ENCODE data around the gene LPP.

LPP gene

GRCh38 chr3:188522115-188522514 lies 368.2 kb downstream of the LPP start:
- Histone ChIP-seq H3K4me3 (ENCODE audit: low read length) (no peak overlapping the region), H4K20me1 (ENCODE audit: control insufficient read depth, insufficient read depth, low read depth, low read length) (no peaks in the 10 kb centered on the region), H3F3A (ENCODE audit: control insufficient read depth, insufficient read depth) (no peaks in the 10 kb centered on the region), H3K9me3 (ENCODE audit: control insufficient read depth, insufficient read depth, low read length) (no peaks in the 10 kb centered on the region), H3K36me3 (ENCODE audit: control insufficient read depth, low read length) (peaks cover 4% of the 10 kb centered on the region), H3K4me2 (ENCODE audit: low read length) (no peak overlapping the region), H3K27me3 (ENCODE audit: control insufficient read depth, low read length) (no peaks in the 10 kb centered on the region), H3K4me1 (ENCODE audit: control insufficient read depth, low read length) (peaks cover 5% of the 10 kb centered on the region), H3K79me2 (ENCODE audit: control insufficient read depth, low read length) (no peaks in the 10 kb centered on the region), H3K27ac (ENCODE audit: low read depth, low read length) (no peak overlapping the region), H3K9me2 (replicated peaks; ENCODE audit: control insufficient read depth, low read length) (no peaks in the 10 kb centered on the region)
- TF ChIP-seq EZH2phosphoT487 (IDR thresholded peaks at IDR 0.05; ENCODE audit: borderline replicate concordance, low read length) (no peak), CTCF (IDR thresholded peaks at IDR 0.05; ENCODE audit: low read depth, low read length, poor library complexity, severe bottlenecking) (no peak)

GRCh38 chr3:188523291-188523690 lies 369.3 kb downstream of the LPP start:
- H4K20me1 ChIP-seq (ENCODE audit: control insufficient read depth, insufficient read depth, low read depth, low read length), result no peaks in the 10 kb centered on the region
- no peaks in the 10 kb centered on the region for H3K27me3 ChIP-seq (ENCODE audit: control insufficient read depth, low read length)
- no peak overlapping the region for H3K4me2 ChIP-seq (ENCODE audit: low read length)
- no peaks in the 10 kb centered on the region for H3F3A ChIP-seq (ENCODE audit: control insufficient read depth, insufficient read depth)
- no peak overlapping the region for H3K27ac ChIP-seq (ENCODE audit: low read depth, low read length)
- TF ChIP-seq CTCF (IDR thresholded peaks at IDR 0.05; ENCODE audit: low read depth, low read length, poor library complexity, severe bottlenecking) (no peak), EZH2phosphoT487 (IDR thresholded peaks at IDR 0.05; ENCODE audit: borderline replicate concordance, low read length) (no peak)
- H3K9me3 ChIP-seq (ENCODE audit: control insufficient read depth, insufficient read depth, low read length), result no peaks in the 10 kb centered on the region
- H3K36me3 ChIP-seq (ENCODE audit: control insufficient read depth, low read length), result peaks cover 4% of the 10 kb centered on the region
- H3K4me3 ChIP-seq (ENCODE audit: low read length), result no peak overlapping the region
- peaks cover 5% of the 10 kb centered on the region for H3K4me1 ChIP-seq (ENCODE audit: control insufficient read depth, low read length)
- no peaks in the 10 kb centered on the region for H3K9me2 ChIP-seq (replicated peaks; ENCODE audit: control insufficient read depth, low read length)
- no peaks in the 10 kb centered on the region for H3K79me2 ChIP-seq (ENCODE audit: control insufficient read depth, low read length)

DNA sequence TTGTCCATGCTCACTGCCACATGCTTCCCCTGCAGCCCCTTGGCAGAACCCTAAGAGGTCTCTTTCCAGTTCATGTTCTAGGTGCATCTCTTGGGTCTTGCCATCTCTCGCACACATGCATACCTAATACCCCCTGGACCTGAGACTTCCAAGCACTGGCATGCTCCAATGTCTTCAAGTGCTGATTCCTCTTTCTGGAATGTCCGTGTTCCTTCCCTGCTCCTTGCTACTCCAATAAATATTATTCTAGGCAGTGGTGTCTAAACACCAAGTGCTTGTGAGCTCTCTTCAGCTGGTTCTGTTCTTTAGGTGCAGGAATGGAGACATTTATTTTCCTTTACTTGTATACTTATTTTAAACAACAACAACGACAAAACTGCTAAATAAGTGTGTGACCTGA lies 370.1 kb downstream of the LPP start:
- no peak overlapping the region for H3K4me2 ChIP-seq (ENCODE audit: low read length)
- no peak for TF ChIP-seq EZH2phosphoT487 (IDR thresholded peaks at IDR 0.05; ENCODE audit: borderline replicate concordance, low read length)
- no peak for TF ChIP-seq CTCF (IDR thresholded peaks at IDR 0.05; ENCODE audit: low read depth, low read length, poor library complexity, severe bottlenecking)

DNA sequence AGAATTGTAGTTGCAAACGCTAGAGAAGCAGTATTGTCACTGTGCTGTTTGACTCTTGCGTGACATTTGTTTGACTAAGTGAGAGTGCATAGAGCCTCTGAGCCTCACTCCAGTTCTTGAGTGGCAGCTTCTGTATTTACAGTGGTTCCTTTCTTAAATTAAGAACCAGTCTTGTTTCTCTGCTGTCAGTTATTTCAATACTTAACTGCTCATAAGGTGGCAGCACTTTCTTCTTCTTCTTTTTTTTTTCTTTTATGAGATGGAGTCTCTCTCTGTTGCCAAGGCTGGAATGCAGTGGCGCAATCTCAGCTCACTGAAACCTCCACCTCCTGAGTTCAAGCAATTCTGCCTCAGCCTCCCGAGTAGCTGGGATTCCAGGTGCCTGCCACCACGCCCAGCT lies 372.1 kb downstream of the LPP start:
- H3K27ac ChIP-seq (ENCODE audit: low read depth, low read length), result no peak overlapping the region
- no peak for TF ChIP-seq EZH2phosphoT487 (IDR thresholded peaks at IDR 0.05; ENCODE audit: borderline replicate concordance, low read length)
- TF ChIP-seq CTCF (IDR thresholded peaks at IDR 0.05; ENCODE audit: low read depth, low read length, poor library complexity, severe bottlenecking), result no peak
- no peaks in the 10 kb centered on the region for H3K9me3 ChIP-seq (ENCODE audit: control insufficient read depth, insufficient read depth, low read length)
- no peaks in the 10 kb centered on the region for H3K9me2 ChIP-seq (replicated peaks; ENCODE audit: control insufficient read depth, low read length)
- no peaks in the 10 kb centered on the region for H3K79me2 ChIP-seq (ENCODE audit: control insufficient read depth, low read length)
- peaks cover 4% of the 10 kb centered on the region for H3K36me3 ChIP-seq (ENCODE audit: control insufficient read depth, low read length)
- no peak overlapping the region for H3K4me3 ChIP-seq (ENCODE audit: low read length)
- peaks cover 5% of the 10 kb centered on the region for H3K4me1 ChIP-seq (ENCODE audit: control insufficient read depth, low read length)
- H4K20me1 ChIP-seq (ENCODE audit: control insufficient read depth, insufficient read depth, low read depth, low read length), result no peaks in the 10 kb centered on the region
- no peaks in the 10 kb centered on the region for H3F3A ChIP-seq (ENCODE audit: control insufficient read depth, insufficient read depth)
- no peaks in the 10 kb centered on the region for H3K27me3 ChIP-seq (ENCODE audit: control insufficient read depth, low read length)
- H3K4me2 ChIP-seq (ENCODE audit: low read length), result no peak overlapping the region

More for the DNA sequence above, 370.1 kb downstream of the LPP start:
- Histone ChIP-seq H3K9me3 (ENCODE audit: control insufficient read depth, insufficient read depth, low read length) (no peaks in the 10 kb centered on the region), H3K4me1 (ENCODE audit: control insufficient read depth, low read length) (peaks cover 5% of the 10 kb centered on the region), H3F3A (ENCODE audit: control insufficient read depth, insufficient read depth) (no peaks in the 10 kb centered on the region), H3K27ac (ENCODE audit: low read depth, low read length) (no peak overlapping the region), H3K27me3 (ENCODE audit: control insufficient read depth, low read length) (no peaks in the 10 kb centered on the region), H3K36me3 (ENCODE audit: control insufficient read depth, low read length) (peaks cover 4% of the 10 kb centered on the region), H3K9me2 (replicated peaks; ENCODE audit: control insufficient read depth, low read length) (no peaks in the 10 kb centered on the region), H4K20me1 (ENCODE audit: control insufficient read depth, insufficient read depth, low read depth, low read length) (no peaks in the 10 kb centered on the region), H3K4me3 (ENCODE audit: low read length) (no peak overlapping the region), H3K79me2 (ENCODE audit: control insufficient read depth, low read length) (no peaks in the 10 kb centered on the region)
